K562 (cell line): ENCODE measurements around the gene ADM2. TPM values are rescaled to one million over a fixed set of nuclear protein-coding genes. Genes with fewer than 3 reads are reported as not detected.

Experiments
- ATAC-seq: fragments of 200-7000 bp; cut with Tn5 transposase; 3 replicates; pipeline ENCODE4 v1.9.1; 2020; ENCODE audit warnings: moderate library complexity
- BruUV-seq: library from RNA; stranded (reverse); fragments of 400-500 nt; replicated peaks from 2 replicates; lab custom pipeline; 2021; lab: Mats Ljungman, UMichigan
- CTCF ChIA-PET: fragments of 300-600 bp; formaldehyde crosslinking; extraction: SDS; loops from one replicate; lab custom pipeline; 2021; ENCODE audit warnings: low intra/inter-chr PET ratio; lab: Yijun Ruan, JAX
- POLR2A ChIA-PET: fragments of 300-600, 350-650 bp; sonication (Branson Sonifier 250); formaldehyde crosslinking; extraction: SDS; loops from one replicate; lab custom pipeline; 2021; ENCODE audit warnings: antibody characterized with exemption, inconsistent platforms; lab: Yijun Ruan, JAX
- DNase-seq, 4 experiments: peaks; one replicate each; pipeline versions ENCODE4 v3.0.0 to v3.0.0-alpha.2; 2011 to 2018; ENCODE audit warnings: low spot score in 3 of 4, mixed read lengths in 3 of 4; ENCODE audit errors: extremely low read depth in 1 of 4
- FAIRE-seq: peaks from 2 replicates; lab custom pipeline; 2011; peaks lifted over from hg19 to GRCh38; lab: Jason Lieb, UNC
- H2AFZ ChIP-seq: 2 replicates; pipeline ENCODE4 v1.6.0; 2011; ENCODE audit warnings: low read depth, low read length, control low read depth, inconsistent platforms
- H3K27ac ChIP-seq: fragments of 200-600 bp; 3 replicates; pipeline ENCODE4 v1.8.0; 2011; ENCODE audit warnings: low read depth, mild to moderate bottlenecking, control low read depth, inconsistent platforms, low read length, moderate library complexity, mixed read lengths; ENCODE audit errors: extremely low read depth
- H3K27me3 ChIP-seq, 2 experiments: fragments of 300-600 bp in 1 of 2; 2 replicates in 1 of 2; 3 replicates in 1 of 2; pipeline versions ENCODE4 v1.6.0 to v1.8.0; 2011; ENCODE audit warnings: inconsistent platforms in 2 of 2, low read length in 2 of 2, mild to moderate bottlenecking in 1 of 2, mixed read lengths in 1 of 2, moderate library complexity in 1 of 2; ENCODE audit not compliant: control insufficient read depth in 2 of 2, insufficient read depth in 2 of 2
- H3K36me3 ChIP-seq: fragments of 300-600 bp; 3 replicates; pipeline ENCODE4 v1.8.0; 2011; ENCODE audit warnings: mild to moderate bottlenecking, low read length, inconsistent platforms; ENCODE audit not compliant: control insufficient read depth, insufficient read depth
- H3K4me1 ChIP-seq, 2 experiments: fragments of 200-600 bp in 1 of 2; replicated peaks in 1 of 2; 2 replicates in 1 of 2; 3 replicates in 1 of 2; pipeline versions ENCODE4 v1.5.1 to v1.8.0; 2011; ENCODE audit warnings: inconsistent platforms in 2 of 2, low read length in 2 of 2, mild to moderate bottlenecking in 1 of 2, mixed read lengths in 1 of 2, moderate library complexity in 1 of 2; ENCODE audit not compliant: control insufficient read depth in 2 of 2, insufficient read depth in 2 of 2
- H3K4me2 ChIP-seq: 2 replicates; pipeline ENCODE4 v1.6.1; 2011; ENCODE audit warnings: low read length, control low read depth, inconsistent platforms, mixed read lengths; ENCODE audit not compliant: insufficient read depth
- H3K4me3 ChIP-seq: fragments of 200-600 bp; sonication (generic), shearing (Covaris generic); 2 replicates; pipeline ENCODE4 v1.5.1; 2016; ENCODE audit warnings: control low read depth, inconsistent platforms
- H3K79me2 ChIP-seq: fragments of 200-600 bp; 3 replicates; pipeline ENCODE4 v1.8.0; 2011; ENCODE audit warnings: low read length, inconsistent platforms; ENCODE audit not compliant: control insufficient read depth, insufficient read depth
- H3K9ac ChIP-seq, 2 experiments: 2 replicates each; pipeline versions ENCODE4 v1.6.0 to v1.6.1; 2011; ENCODE audit warnings: low read depth in 2 of 2, low read length in 2 of 2, control low read depth in 1 of 2, inconsistent platforms in 1 of 2, mild to moderate bottlenecking in 1 of 2, mixed read lengths in 1 of 2; ENCODE audit not compliant: insufficient read depth in 1 of 2
- H3K9me1 ChIP-seq: one replicate; pipeline ENCODE4 v1.6.0; 2011; ENCODE audit warnings: inconsistent platforms, mild to moderate bottlenecking, low read length, moderate library complexity; ENCODE audit not compliant: control insufficient read depth, insufficient read depth
- H3K9me3 ChIP-seq: replicated peaks from 2 replicates; pipeline ENCODE4 v1.5.1; 2011; ENCODE audit warnings: low read depth, low read length, inconsistent platforms; ENCODE audit not compliant: control insufficient read depth, insufficient read depth
- H4K20me1 ChIP-seq: replicated peaks from 2 replicates; pipeline ENCODE4 v1.6.1; 2011; ENCODE audit warnings: low read length, inconsistent platforms, mixed read lengths; ENCODE audit not compliant: control insufficient read depth, insufficient read depth
- BHLHE40 ChIP-seq: IDR thresholded peaks from 2 replicates; pipeline ENCODE4 v1.6.1; 2011; ENCODE audit warnings: low read length, improper control_type of control experiment
- EWSR1 ChIP-seq: fragments of 450-650 bp; IDR thresholded peaks from 2 replicates; pipeline ENCODE4 v1.6.1; 2018; ENCODE audit warnings: borderline replicate concordance, mild to moderate bottlenecking, low read depth, moderate library complexity; ENCODE audit not compliant: partially characterized antibody
- FUS ChIP-seq: fragments of 200-400 bp; formaldehyde crosslinking; optimal IDR thresholded peaks from 2 replicates; pipeline ENCODE3; 2017; ENCODE audit warnings: low read depth, low read length
- GABPA ChIP-seq: fragments of 200-800 bp; sonication (Bioruptor generic); conservative IDR thresholded peaks from 2 replicates; pipeline ENCODE4 v1.6.1; 2016; ENCODE audit warnings: low read depth, missing genetic modification characterization, missing compliant biosample characterization
- GATAD2B ChIP-seq: fragments of 450-650 bp; IDR thresholded peaks from 2 replicates; pipeline ENCODE4 v1.6.1; 2017; ENCODE audit warnings: mild to moderate bottlenecking, borderline replicate concordance
- HLTF ChIP-seq: fragments of 450-650 bp; IDR thresholded peaks from 2 replicates; pipeline ENCODE4 v1.6.1; 2016
- IRF9 ChIP-seq: fragments of 450-650 bp; IDR thresholded peaks from 2 replicates; pipeline ENCODE4 v1.6.1; 2016; ENCODE audit warnings: missing biosample characterization, missing genetic modification characterization
- KDM5B ChIP-seq: fragments of 200-600 bp; sonication (generic); IDR thresholded peaks from 2 replicates; pipeline ENCODE4 v1.6.1; 2012; ENCODE audit warnings: low read depth, mild to moderate bottlenecking, moderate library complexity, low read length, control low read depth, inconsistent platforms; ENCODE audit not compliant: insufficient replicate concordance
- MNT ChIP-seq, 2 experiments: fragments of 450-650 bp; conservative IDR thresholded peaks; 2 replicates each; pipeline ENCODE4 v1.6.1; 2017; ENCODE audit warnings: mild to moderate bottlenecking in 2 of 2, moderate library complexity in 2 of 2
- NBN ChIP-seq: fragments of 450-650 bp; IDR thresholded peaks from 2 replicates; pipeline ENCODE4 v1.6.1; 2016; ENCODE audit warnings: low read depth, mild to moderate bottlenecking
- NR1H2 ChIP-seq: sonication (generic); formaldehyde crosslinking; IDR thresholded peaks from 2 replicates; pipeline ENCODE4 v1.4.0; 2020; ENCODE audit warnings: mild to moderate bottlenecking, missing genetic modification reagents
- POLR2G ChIP-seq: fragments of 200-400 bp; formaldehyde crosslinking; IDR thresholded peaks from 2 replicates; pipeline ENCODE4 v1.6.1; 2017; ENCODE audit warnings: low read depth, mild to moderate bottlenecking, antibody characterized with exemption, low read length, moderate library complexity
- RBM14 ChIP-seq: fragments of 200-400 bp; formaldehyde crosslinking; IDR thresholded peaks from 2 replicates; pipeline ENCODE4 v1.6.1; 2018; ENCODE audit warnings: low read depth, mild to moderate bottlenecking, low read length, moderate library complexity, borderline replicate concordance; ENCODE audit not compliant: insufficient read depth
- SETDB1 ChIP-seq: IDR thresholded peaks from one replicate; pipeline ENCODE4 v1.6.1; 2012; ENCODE audit warnings: low read length, control low read depth, inconsistent platforms
- UBTF ChIP-seq, 2 experiments: IDR thresholded peaks; 2 replicates each; pipeline ENCODE4 v1.6.1; 2012; ENCODE audit warnings: improper control_type of control experiment in 2 of 2, low read depth in 2 of 2, low read length in 2 of 2, borderline replicate concordance in 1 of 2
- WHSC1 ChIP-seq: IDR thresholded peaks from one replicate; pipeline ENCODE4 v1.6.1; 2012; ENCODE audit warnings: low read length, control low read depth, inconsistent platforms
- ZNF76 ChIP-seq: fragments of 250-450 bp; sonication (Bioruptor Pico); IDR thresholded peaks from 2 replicates; pipeline ENCODE4 v1.4.0; 2020; ENCODE audit warnings: mild to moderate bottlenecking, moderate library complexity, borderline replicate concordance
- WGBS: fragments of 100-300 bp; shearing (Covaris generic); methylation state at CpG from one replicate; pipeline ENCODE4 v1.1.6; 2016; ENCODE audit warnings: low coverage, mixed read lengths; ENCODE audit not compliant: insufficient coverage; ENCODE audit errors: missing lambda C conversion rate; 5-methylcytosine and 5-hydroxymethylcytosine counted together
- in situ Hi-C: fragments of 300-500 bp; cut with MboI; formaldehyde crosslinking; loops from 4 replicates; pipeline ENCODE4 v1.15.0; 2018; ENCODE audit warnings: inconsistent platforms, mixed read lengths
- intact Hi-C: fragments of 100-400 bp; cut with micrococcal nuclease; formaldehyde crosslinking; loops from 2 replicates; pipeline ENCODE4 v1.14.2; 2022
- polyA plus RNA-seq, 8 experiments: library from polyadenylated mRNA; depleted of rRNA in 4 of 8; stranded (reverse) in 5 of 8; unstranded in 3 of 8; fragments of >200 nt; fragmentation: Nextera tagmentation in 2 of 8; fragmentation: Illumina TruSeq in 1 of 8; extraction: Ambion mirVana in 2 of 8; extraction: Trizol in 1 of 8; gene quantifications; 2 replicates each; pipeline versions ENCODE4 v1.2.1 to v1.2.3, GENCODE V29; 2011 to 2014; ENCODE audit warnings: inconsistent platforms in 1 of 8, missing spikeins in 1 of 8
- total RNA-seq, 7 experiments: library from RNA; depleted of rRNA in 6 of 7; stranded (reverse); fragments of >200 nt in 6 of 7; fragmentation: Illumina TruSeq in 2 of 7; extraction: Trizol in 2 of 7; gene quantifications; 2 replicates each; pipeline versions ENCODE4 v1.2.1 to v1.2.3, GENCODE V29; 2011 to 2021; ENCODE audit warnings: low replicate concordance in 1 of 7

Gene ADM2
- total and polyA plus RNA-seq, 9 of the 15 experiments (the other 6 are each of a cell fraction or from before 2014, with no cell fraction given): 0.11 to 5.1 (median 0.38) TPM

GRCh38 chr22:50483977-50484853 lies 2.9 kb downstream of the ADM2 start:
- DNase-seq: no peak
- BruUV-seq: no TSS peak
- Histone ChIP-seq H4K20me1 (no peaks in the 10 kb centered on the region), H3K4me2 (no peak overlapping the region), H3K9me1 (no peaks in the 10 kb centered on the region), H3K4me1 (peaks cover 4 to 60% of the 10 kb centered on the region in 2 experiments; a peak in 3 of 5 replicates), H3K27ac (no peak overlapping the region), H3K36me3 (no peaks in the 10 kb centered on the region), H3K4me3 (no peak overlapping the region), H2AFZ (no peak overlapping the region), H3K9ac (0 out of 4 replicates have a peak overlapping the region, but pooled peaks of 1 of the 2 experiments have one; percentile 26), H3K79me2 (no peaks in the 10 kb centered on the region), H3K27me3 (no peaks in the 10 kb centered on the region), H3K9me3 (no peaks in the 10 kb centered on the region)
- intact Hi-C loops: no loop called here
- no peak for FAIRE-seq
- CTCF ChIA-PET: no interaction called here
- in situ Hi-C loops: no loop called here
- POLR2A ChIA-PET: interaction anchor here (0.7 to 1.4 kb wide), 7 partner anchors 10 to 122 kb away, joined by 3 to 6 read pairs (median 3); partner anchors contain the start of gene SCO2
- ATAC-seq: peak; percentile 13
- 77% methylated on average over 11 of the region's 31 CpGs for WGBS
- TF ChIP-seq FUS (no peak), POLR2G (peak; percentile 44), NR1H2 (CRISPR knock-in tag) (no peak), GABPA (no peak), ZNF76 (CRISPR knock-in tag) (no peak), BHLHE40 (no peak), GATAD2B (no peak), RBM14 (no peak), NBN (no peak), WHSC1 (no peak), HLTF (no peak), SETDB1 (no peak), KDM5B (peak; percentile 22), UBTF (IDR thresholded peaks at IDR 0.05; ENCODE audit: borderline replicate concordance in 1 of 2, low read depth in 2 of 2, low read length in 2 of 2) (no peak), MNT (conservative IDR thresholded peaks at IDR 0.05) (no peak), IRF9 (tag) (no peak), EWSR1 (no peak)
